Muscle layer of duodenum (tissue), 2 donors: ENCODE measurements around the gene FOXK2.
"Not testable (repeated sequence)": the region's sequence is repeated elsewhere in the genome, so short reads cannot be mapped to it uniquely, and the experiment has no call there.

Source experiments
- H3K27ac ChIP-seq: one replicate; pipeline ENCODE4 v1.7.0; 2013; ENCODE audit warnings: mild to moderate bottlenecking, low read length
- H3K27me3 ChIP-seq: one replicate; pipeline ENCODE4 v1.7.0; 2013; ENCODE audit warnings: low read depth, mild to moderate bottlenecking, control low read depth, low read length
- H3K36me3 ChIP-seq, 2 donors: one replicate each; pipeline ENCODE4 v1.7.0; 2013; ENCODE audit warnings: low read length in 2 of 2, control low read depth in 1 of 2, mild to moderate bottlenecking in 1 of 2; ENCODE audit not compliant: insufficient read depth in 2 of 2, control insufficient read depth in 1 of 2
- H3K4me1 ChIP-seq, 2 donors: one replicate each; pipeline ENCODE4 v1.7.0; 2013; ENCODE audit warnings: low read length in 2 of 2, mild to moderate bottlenecking in 2 of 2, control low read depth in 1 of 2, moderate library complexity in 1 of 2; ENCODE audit not compliant: insufficient read depth in 2 of 2, control insufficient read depth in 1 of 2
- H3K4me3 ChIP-seq, 2 donors: one replicate each; pipeline ENCODE4 v1.7.0; 2013; ENCODE audit warnings: low read length in 2 of 2, low read depth in 1 of 2, mild to moderate bottlenecking in 1 of 2
- H3K9me3 ChIP-seq, 2 donors: one replicate each; pipeline ENCODE4 v1.7.0; 2013; ENCODE audit warnings: low read length in 2 of 2, control low read depth in 1 of 2, mild to moderate bottlenecking in 1 of 2; ENCODE audit not compliant: control insufficient read depth in 1 of 2
- donor health status: healthy.

FOXK2 gene

GRCh38 chr17:82537228-82537627 is 17.7 kb downstream of the FOXK2 start:
- Histone ChIP-seq H3K4me1 (peaks cover 14 to 41% of the 10 kb centered on the region in 2 donors), H3K27ac (peak overlapping the region; percentile 88), H3K4me3 (peak overlapping the region in 1 of 2 donors; percentile 42)
- H3K9me3 ChIP-seq, H3K36me3 ChIP-seq, H3K27me3 ChIP-seq: not testable (repeated sequence)

GRCh38 chr17:82539076-82539475 is 19.5 kb downstream of the FOXK2 start:
- H3K9me3 ChIP-seq, H3K4me3 ChIP-seq, H3K36me3 ChIP-seq, H3K27ac ChIP-seq, H3K27me3 ChIP-seq: not testable (repeated sequence)
- H3K4me1 ChIP-seq = peaks cover 14 to 36% of the 10 kb centered on the region in 2 donors

- no peak overlapping the region for H3K27ac ChIP-seq
- peaks cover 0 to 15% of the 10 kb centered on the region in 2 donors for H3K4me1 ChIP-seq
- no peaks in the 10 kb centered on the region for H3K9me3 ChIP-seq
- no peaks in the 10 kb centered on the region for H3K27me3 ChIP-seq
- no peaks in the 10 kb centered on the region for H3K36me3 ChIP-seq
- no peak overlapping the region for H3K4me3 ChIP-seq
Measured at GRCh38 chr17:82542439-82542838, 22.9 kb downstream of the FOXK2 start.

GRCh38 chr17:82544431-82545070 is 25.0 kb downstream of the FOXK2 start:
- H3K9me3 ChIP-seq = no peaks in the 10 kb centered on the region
- H3K4me3 ChIP-seq = peak overlapping the region in 1 of 2 donors; percentile 31
- H3K27me3 ChIP-seq = no peaks in the 10 kb centered on the region
- no peaks in the 10 kb centered on the region for H3K36me3 ChIP-seq
- peak overlapping the region; percentile 64 for H3K27ac ChIP-seq
- H3K4me1 ChIP-seq = peaks cover 10 to 19% of the 10 kb centered on the region in 2 donors

- Histone ChIP-seq H3K4me1 (peaks cover 10 to 24% of the 10 kb centered on the region in 2 donors), H3K27ac (peak overlapping the region; percentile 64), H3K9me3 (no peaks in the 10 kb centered on the region), H3K27me3 (no peaks in the 10 kb centered on the region), H3K36me3 (no peaks in the 10 kb centered on the region), H3K4me3 (peak overlapping the region in 1 of 2 donors; percentile 31)
Measured at GRCh38 chr17:82545071-82545462, 25.5 kb downstream of the FOXK2 start.

- Histone ChIP-seq H3K27ac (no peak overlapping the region), H3K4me3 (no peak overlapping the region), H3K4me1 (peaks cover 18 to 43% of the 10 kb centered on the region in 2 donors), H3K9me3 (no peaks in the 10 kb centered on the region), H3K27me3 (no peaks in the 10 kb centered on the region), H3K36me3 (no peaks in the 10 kb centered on the region)
Measured at GRCh38 chr17:82547981-82548380, 28.4 kb downstream of the FOXK2 start.

GRCh38 chr17:82548681-82549303 is 29.3 kb downstream of the FOXK2 start:
- H3K27me3 ChIP-seq = no peaks in the 10 kb centered on the region
- H3K9me3 ChIP-seq = no peaks in the 10 kb centered on the region
- peak overlapping the region; percentile 26 for H3K27ac ChIP-seq
- peaks cover 18 to 49% of the 10 kb centered on the region in 2 donors for H3K4me1 ChIP-seq
- H3K36me3 ChIP-seq = no peaks in the 10 kb centered on the region
- no peak overlapping the region for H3K4me3 ChIP-seq

- H3K27ac ChIP-seq = no peak overlapping the region
- H3K4me1 ChIP-seq = peaks cover 21 to 57% of the 10 kb centered on the region in 2 donors
- H3K9me3 ChIP-seq = no peaks in the 10 kb centered on the region
- H3K27me3 ChIP-seq = no peaks in the 10 kb centered on the region
- H3K4me3 ChIP-seq = no peak overlapping the region
- H3K36me3 ChIP-seq = no peaks in the 10 kb centered on the region
Measured at GRCh38 chr17:82551779-82552457, 32.4 kb downstream of the FOXK2 start.

GRCh38 chr17:82552580-82552979 is 33.0 kb downstream of the FOXK2 start:
- H3K36me3 ChIP-seq = no peaks in the 10 kb centered on the region
- no peak overlapping the region for H3K4me3 ChIP-seq
- no peak overlapping the region for H3K27ac ChIP-seq
- no peaks in the 10 kb centered on the region for H3K9me3 ChIP-seq
- no peaks in the 10 kb centered on the region for H3K27me3 ChIP-seq
- H3K4me1 ChIP-seq = peaks cover 21 to 57% of the 10 kb centered on the region in 2 donors

GRCh38 chr17:82553210-82553930 is 33.8 kb downstream of the FOXK2 start:
- Histone ChIP-seq H3K36me3 (no peaks in the 10 kb centered on the region), H3K9me3 (no peaks in the 10 kb centered on the region), H3K27me3 (no peaks in the 10 kb centered on the region), H3K4me3 (no peak overlapping the region), H3K4me1 (peaks cover 21 to 55% of the 10 kb centered on the region in 2 donors), H3K27ac (peak overlapping the region; percentile 85)

GRCh38 chr17:82557510-82557909 is 38.0 kb downstream of the FOXK2 start:
- not testable (repeated sequence) for H3K36me3 ChIP-seq, H3K27ac ChIP-seq, H3K27me3 ChIP-seq, H3K9me3 ChIP-seq, H3K4me3 ChIP-seq
- peaks cover 3 to 50% of the 10 kb centered on the region in 2 donors for H3K4me1 ChIP-seq
